Motor neuron (in vitro differentiated cells): ENCODE measurements around the gene FAM53B. TPM values are rescaled to one million over a fixed set of nuclear protein-coding genes. Genes with fewer than 3 reads are reported as not detected.
"Not testable (repeated sequence)": the region's sequence is repeated elsewhere in the genome, so short reads cannot be mapped to it uniquely, and the experiment has no call there.

Experiments
- ATAC-seq, 8 experiments: fragments of 200-7000 bp; cut with Tn5 transposase; replicated peaks in 6 of 8; 2 replicates each; pipeline ENCODE4 v1.8.0; 2021; ENCODE audit warnings: mild to moderate bottlenecking in 8 of 8, moderate library complexity in 8 of 8
- H3K27ac ChIP-seq, 2 donors: fragments of 250-450 bp; sonication (Bioruptor Pico); 2 replicates each; pipeline ENCODE4 v1.9.0; 2021; ENCODE audit warnings: antibody characterized with exemption in 2 of 2, mild to moderate bottlenecking in 2 of 2, moderate library complexity in 1 of 2
- H3K4me1 ChIP-seq, 2 donors: fragments of 250-450 bp; sonication (Bioruptor Pico); replicated peaks in 1 of 2; 2 replicates each; pipeline ENCODE4 v1.6.1; 2021; ENCODE audit warnings: antibody characterized with exemption in 2 of 2, mild to moderate bottlenecking in 2 of 2, moderate library complexity in 1 of 2
- H3K4me3 ChIP-seq, 5 donors: fragments of 250-450 bp; sonication (Bioruptor Pico); 2 replicates each; pipeline ENCODE4 v1.9.0; 2021; ENCODE audit warnings: antibody characterized with exemption in 5 of 5, mild to moderate bottlenecking in 5 of 5, moderate library complexity in 4 of 5
- WGBS, 10 experiments: fragments of 450-650 bp; shearing (Covaris generic); methylation state at CpG; one replicate each; pipeline ENCODE4 v1.0.0; 2022; 5-methylcytosine and 5-hydroxymethylcytosine counted together
- in situ Hi-C, 9 experiments: fragments of 400-800 bp; cut with MboI; loops; one replicate each; pipeline ENCODE4 v1.15.0; 2021; ENCODE audit warnings: low sequenced_read_pairs in 9 of 9, low pct_unique_long_range_greater_than_20kb in 2 of 9; ENCODE audit not compliant: unreplicated experiment in 9 of 9
- total RNA-seq, 8 experiments: library from RNA; unstranded; fragments of 300-600 nt; gene quantifications; 2 replicates each; pipeline versions ENCODE4 v1.2.3 to v1.2.4, GENCODE V29; 2022

Gene FAM53B
- total RNA-seq, 8 experiments from 2014 or later: 10.3 to 29.6 (median 18.8) TPM

- no peak overlapping the region for H3K4me3 ChIP-seq
- peaks cover 8 to 10% of the 10 kb centered on the region in 2 donors for H3K4me1 ChIP-seq
- ATAC-seq: no peak
- WGBS, 10 experiments: 72 to 100% (median 80%) methylated on average over 1 to 4 of the region's 11 CpGs; no CpG with 5 or more reads in 4 of the 10 experiments
- in situ Hi-C loops: no loop called here
- no peak overlapping the region for H3K27ac ChIP-seq
Measured at GRCh38 chr10:124614003-124614659, 130.0 kb downstream of the FAM53B start.

GRCh38 chr10:124612611-124613498 is 131.3 kb downstream of the FAM53B start:
- Histone ChIP-seq H3K27ac (peak overlapping the region in 1 of 2 donors; percentile 71), H3K4me3 (no peak overlapping the region), H3K4me1 (peaks cover 8 to 10% of the 10 kb centered on the region in 2 donors)
- 80% methylated on average over 1 of the region's 18 CpGs; no CpG with 5 or more reads in 8 of the 10 experiments for WGBS, 10 experiments
- peak; percentile 68 to 91 (median 89) for ATAC-seq
- in situ Hi-C loops: no loop called here

- no peak overlapping the region for H3K27ac ChIP-seq
- 80 to 100% (median 93%) methylated on average over 1 to 3 of the region's 11 CpGs; no CpG with 5 or more reads in 7 of the 10 experiments for WGBS, 10 experiments
- in situ Hi-C loops: no loop called here
- H3K4me3 ChIP-seq: no peak overlapping the region
- no peak for ATAC-seq
- H3K4me1 ChIP-seq: peaks cover 10 to 14% of the 10 kb centered on the region in 2 donors
Measured at GRCh38 chr10:124611738-124612137, 132.4 kb downstream of the FAM53B start.

GRCh38 chr10:124610851-124611250 is 133.3 kb downstream of the FAM53B start:
- in situ Hi-C loops, H3K4me3 ChIP-seq, ATAC-seq, H3K27ac ChIP-seq: not testable (repeated sequence)
- no CpG with 5 or more reads among the region's 17 CpGs for WGBS, 10 experiments
- peaks cover 11 to 17% of the 10 kb centered on the region in 2 donors for H3K4me1 ChIP-seq

GRCh38 chr10:124610186-124610585 is 134.0 kb downstream of the FAM53B start:
- no CpG with 5 or more reads among the region's 19 CpGs for WGBS, 10 experiments
- H3K4me3 ChIP-seq, H3K27ac ChIP-seq, in situ Hi-C loops, ATAC-seq: not testable (repeated sequence)
- H3K4me1 ChIP-seq: peaks cover 11 to 17% of the 10 kb centered on the region in 2 donors

GRCh38 chr10:124609698-124610097 is 134.5 kb downstream of the FAM53B start:
- WGBS, 10 experiments: 20 to 96% (median 87%) methylated on average over 1 to 5 of the region's 11 CpGs; no CpG with 5 or more reads in 4 of the 10 experiments
- no peak overlapping the region for H3K27ac ChIP-seq

GRCh38 chr10:124608093-124608721 is 136.0 kb downstream of the FAM53B start:
- 75 to 100% (median 80%) methylated on average over 2 to 8 of the region's 14 CpGs; no CpG with 5 or more reads in 5 of the 10 experiments for WGBS, 10 experiments
- Histone ChIP-seq H3K27ac (no peak overlapping the region), H3K4me1 (peaks cover 11 to 23% of the 10 kb centered on the region in 2 donors), H3K4me3 (no peak overlapping the region)
- ATAC-seq: no peak
- in situ Hi-C loops: no loop called here

More at GRCh38 chr10:124609698-124610097, 134.5 kb downstream of the FAM53B start:
- in situ Hi-C loops: no loop called here
- Histone ChIP-seq H3K4me1 (peaks cover 11 to 17% of the 10 kb centered on the region in 2 donors), H3K4me3 (no peak overlapping the region)
- no peak for ATAC-seq

GRCh38 chr10:124607693-124608092 is 136.5 kb downstream of the FAM53B start:
- no peak overlapping the region for H3K27ac ChIP-seq
- ATAC-seq: no peak
- in situ Hi-C loops: no loop called here
- no peak overlapping the region for H3K4me3 ChIP-seq
- H3K4me1 ChIP-seq: peaks cover 6 to 23% of the 10 kb centered on the region in 2 donors
- WGBS, 10 experiments: 80 to 100% methylated on average over 1 to 2 of the region's 18 CpGs; no CpG with 5 or more reads in 8 of the 10 experiments

- in situ Hi-C loops: no loop called here
- ATAC-seq: peak in 3 of 8 experiments; percentile 7 to 15 (median 15)
- 15 to 100% (median 63%) methylated on average over 1 to 5 of the region's 10 CpGs; no CpG with 5 or more reads in 6 of the 10 experiments for WGBS, 10 experiments
- no peak overlapping the region for H3K4me3 ChIP-seq
- no peak overlapping the region for H3K27ac ChIP-seq
- peaks cover 2 to 18% of the 10 kb centered on the region in 2 donors for H3K4me1 ChIP-seq
Measured at GRCh38 chr10:124606822-124607221, 137.4 kb downstream of the FAM53B start.

GRCh38 chr10:124605856-124606812 is 138.0 kb downstream of the FAM53B start:
- Histone ChIP-seq H3K4me1 (peaks cover 2 to 18% of the 10 kb centered on the region in 2 donors), H3K4me3 (no peak overlapping the region)
- in situ Hi-C loops: no loop called here

GRCh38 chr10:124605481-124605855 is 138.7 kb downstream of the FAM53B start:
- in situ Hi-C loops: no loop called here
- H3K4me3 ChIP-seq: no peak overlapping the region
- no peak overlapping the region for H3K27ac ChIP-seq
- 80% methylated on average over 1 of the region's 5 CpGs; no CpG with 5 or more reads in 9 of the 10 experiments for WGBS, 10 experiments
- H3K4me1 ChIP-seq: peaks cover 2 to 18% of the 10 kb centered on the region in 2 donors
- ATAC-seq: no peak

More at GRCh38 chr10:124605856-124606812, 138.0 kb downstream of the FAM53B start:
- 20 to 100% (median 48%) methylated on average over 1 to 5 of the region's 31 CpGs; no CpG with 5 or more reads in 6 of the 10 experiments for WGBS, 10 experiments
- ATAC-seq: no peak
- H3K27ac ChIP-seq: no peak overlapping the region

GRCh38 chr10:124605001-124605370 is 139.2 kb downstream of the FAM53B start:
- Histone ChIP-seq H3K4me1 (peaks cover 2 to 18% of the 10 kb centered on the region in 2 donors), H3K27ac (no peak overlapping the region), H3K4me3 (no peak overlapping the region)
- in situ Hi-C loops: no loop called here
- ATAC-seq: no peak
- WGBS, 10 experiments: 20% methylated on average over 1 to 2 of the region's 8 CpGs; no CpG with 5 or more reads in 8 of the 10 experiments
